Measurements from ENCODE around the gene ZNF740.

GRCh38 chr12:53145383-53146260 is 34.9 kb upstream of the ZNF740 start:
- no peak for TF ChIP-seq CTCF (conservative IDR thresholded peaks at IDR 0.05)
- TF ChIP-seq ZFX (IDR thresholded peaks at IDR 0.05), result no peak

Data from C4-2B (cell line).